EH (cell line): Measurements from ENCODE around the gene MYOM3.
"Not testable (repeated sequence)": the region's sequence is repeated elsewhere in the genome, so short reads cannot be mapped to it uniquely, and the experiment has no call there.

Experiments used
- DNase-seq: peaks from one replicate; pipeline ENCODE4 v3.0.0-alpha.2; 2015; ENCODE audit warnings: low read depth

MYOM3 gene

DNA sequence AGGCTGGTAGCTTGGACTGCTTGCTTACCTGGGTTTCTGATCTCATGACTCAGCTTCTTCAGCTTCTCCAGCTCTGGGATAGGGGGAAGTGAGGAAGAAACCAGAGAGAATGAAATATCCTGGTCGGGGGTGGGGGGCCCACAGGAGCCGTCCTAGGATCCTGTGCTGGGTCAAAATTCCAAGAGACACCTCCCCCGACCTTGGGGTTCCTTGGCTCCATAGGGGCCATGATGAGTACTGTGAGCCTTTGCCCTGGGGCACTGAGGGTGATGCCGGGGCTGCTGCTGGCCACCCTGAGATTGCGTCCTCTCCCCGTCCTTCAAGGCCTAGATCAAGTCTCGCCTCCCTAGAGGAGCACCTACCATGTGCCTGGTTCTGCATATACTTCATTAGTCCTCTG lies 40.0 kb downstream of the MYOM3 start:
- no peak for DNase-seq

DNA sequence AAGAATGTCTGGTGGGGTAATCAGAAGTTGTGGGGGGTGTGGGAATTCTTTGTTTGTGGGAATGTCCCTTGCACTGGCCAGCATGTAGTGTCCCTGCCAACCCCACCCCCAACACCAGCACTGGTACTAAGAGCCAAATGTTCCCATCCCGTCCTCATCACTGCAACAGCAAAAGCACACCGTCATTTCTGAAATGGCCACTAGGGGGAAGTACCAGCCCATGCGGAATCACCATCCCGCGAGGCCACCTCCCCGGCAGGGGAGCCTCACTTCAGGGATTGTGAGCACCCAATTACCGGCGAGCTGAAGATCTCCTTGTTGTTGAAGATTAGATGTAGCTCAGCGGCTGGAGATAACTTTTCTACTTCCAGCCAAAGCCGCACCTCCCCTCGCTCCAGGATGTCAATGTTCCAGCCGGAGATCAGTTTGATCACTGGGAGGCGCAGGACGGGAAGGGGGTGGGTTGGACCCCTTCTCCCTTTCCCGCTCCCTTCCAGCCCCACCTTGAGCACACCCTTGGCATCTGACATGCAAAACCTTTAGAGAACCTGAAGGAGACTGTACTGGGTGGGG lies 41.0 kb downstream of the MYOM3 start:
- DNase-seq = peak; percentile 79

DNA sequence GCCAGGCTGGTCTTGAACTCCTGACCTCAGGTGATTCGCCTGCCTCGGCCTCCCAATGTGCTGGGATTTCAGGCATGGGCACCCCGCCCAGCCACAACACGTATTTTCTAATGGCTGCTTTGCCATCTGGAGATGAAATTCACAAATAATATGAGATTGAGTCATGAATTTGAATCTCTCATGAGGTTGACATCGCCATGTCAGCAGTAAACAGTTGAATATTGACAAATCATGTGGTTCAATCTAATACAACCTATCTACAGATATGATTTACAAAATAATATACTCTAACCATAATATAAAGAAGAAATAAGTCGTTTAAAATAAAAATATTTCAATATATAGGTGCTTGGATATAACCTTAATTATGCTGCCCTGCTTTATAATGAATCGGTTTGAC lies 42.1 kb downstream of the MYOM3 start:
- no peak for DNase-seq

DNA sequence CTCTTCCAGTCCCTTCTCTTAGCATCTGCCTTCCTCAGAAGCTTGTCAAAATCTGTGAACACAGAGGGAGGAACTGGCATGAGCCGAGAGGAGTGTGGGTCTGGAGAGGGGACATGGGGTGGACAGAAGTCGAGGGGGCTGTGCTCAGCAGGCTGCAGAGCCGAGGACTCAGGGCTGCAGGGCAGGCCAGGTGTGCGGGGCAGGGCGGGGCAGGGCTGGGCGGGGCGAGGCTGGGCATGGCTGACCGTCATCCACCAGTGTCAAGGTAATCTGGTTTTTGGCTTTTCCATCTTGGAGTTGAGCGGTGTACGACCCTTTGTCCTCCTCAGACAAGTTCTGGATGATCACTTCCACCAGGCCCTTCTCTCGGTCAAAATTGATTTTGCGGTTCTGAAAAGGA lies 44.0 kb downstream of the MYOM3 start:
- DNase-seq = no peak

DNA sequence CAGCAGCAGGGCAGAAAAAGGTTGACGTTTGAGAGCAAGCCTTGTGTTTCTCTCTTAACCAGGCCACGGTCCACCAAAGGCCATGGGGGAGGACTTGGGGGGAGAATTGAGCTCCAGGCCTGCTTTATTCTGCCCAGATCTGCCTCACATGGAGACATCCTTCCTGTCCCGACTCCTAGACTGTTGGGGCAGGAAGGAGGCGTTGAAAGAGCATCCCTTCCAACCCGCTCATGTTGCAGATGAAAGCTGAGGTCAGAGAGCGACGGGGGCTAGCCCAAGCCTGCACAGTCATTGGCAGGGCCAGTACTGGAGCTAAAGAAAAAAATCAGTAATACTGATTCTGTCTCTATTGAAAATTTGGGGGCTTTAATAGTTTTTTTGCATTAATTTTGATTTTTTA lies 46.6 kb downstream of the MYOM3 start:
- no peak for DNase-seq

DNA sequence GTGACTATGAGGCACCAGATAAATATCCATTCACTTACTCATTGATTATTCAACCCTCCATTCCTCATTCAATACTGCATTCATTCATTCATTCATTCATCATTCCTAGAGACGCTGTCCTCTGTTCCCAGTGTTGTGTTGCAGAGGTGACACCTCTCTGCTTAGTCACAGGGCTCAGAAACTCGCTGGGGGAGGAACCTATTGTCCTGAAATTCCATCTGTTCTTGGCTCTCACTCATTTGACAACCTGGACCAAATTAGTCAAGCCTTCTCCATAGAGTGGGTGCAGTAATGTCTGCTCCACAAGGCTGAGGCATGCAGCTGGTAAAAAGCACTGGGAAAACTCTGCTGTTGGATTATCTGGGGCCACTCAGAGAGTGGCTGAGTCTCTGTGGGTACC lies 49.7 kb downstream of the MYOM3 start:
- no peak for DNase-seq

DNA sequence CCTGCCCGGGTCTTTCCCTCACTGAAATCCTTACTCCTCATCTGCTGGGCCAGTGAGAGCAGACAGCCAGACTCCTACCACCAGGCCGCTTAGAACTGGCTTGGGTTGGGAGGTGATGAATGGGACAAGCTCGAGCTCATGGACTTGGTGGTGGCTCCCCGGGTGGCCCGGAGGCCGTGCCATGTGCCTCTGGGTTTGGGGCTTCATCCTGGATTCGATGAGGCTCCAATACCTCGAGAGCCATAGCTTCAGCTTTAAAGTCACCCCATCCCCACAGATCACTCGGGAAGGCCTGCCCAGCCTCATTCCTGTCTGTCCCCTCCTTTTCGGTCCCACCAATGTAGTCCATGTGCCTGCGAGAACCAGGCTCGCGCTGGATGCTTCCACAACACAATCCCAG lies 51.5 kb downstream of the MYOM3 start:
- no peak for DNase-seq

DNA sequence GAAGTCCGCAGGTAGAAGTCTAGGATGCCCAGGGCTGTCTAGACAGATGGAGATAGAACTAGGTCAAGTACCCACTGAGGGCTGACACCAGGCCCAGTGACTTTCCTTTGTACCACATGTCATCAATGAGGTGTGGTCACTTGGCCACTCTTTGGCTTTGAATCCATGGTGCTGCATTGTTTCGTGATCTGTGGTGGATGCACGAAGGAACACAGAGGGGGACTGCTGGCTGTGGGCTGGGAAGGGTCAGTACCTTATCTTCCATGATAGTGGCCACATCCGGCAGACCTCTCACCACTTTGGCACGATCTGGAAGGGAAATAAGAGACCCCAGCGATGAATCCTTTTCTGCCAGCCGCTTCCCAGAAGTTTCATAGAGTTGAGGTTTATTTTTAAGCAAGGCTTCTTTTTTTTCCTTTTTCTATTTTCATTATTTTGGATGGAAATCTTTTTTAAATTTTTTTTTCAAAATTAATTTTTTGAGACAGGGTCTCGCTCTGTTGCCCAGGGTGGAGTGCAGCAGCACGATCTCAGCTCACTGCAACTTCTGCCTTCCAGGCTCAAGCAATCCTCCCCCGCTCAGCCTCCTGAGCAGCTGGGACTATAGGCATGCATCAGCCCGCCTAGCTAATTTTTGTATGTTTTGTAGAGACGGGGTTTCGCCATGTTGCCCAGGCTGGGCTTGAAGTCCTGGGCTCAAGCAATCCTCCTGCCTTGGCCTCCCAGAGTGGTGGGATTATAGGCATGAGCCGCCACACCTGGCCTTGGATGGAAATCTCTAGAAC lies 53.1 kb downstream of the MYOM3 start:
- no peak for DNase-seq

DNA sequence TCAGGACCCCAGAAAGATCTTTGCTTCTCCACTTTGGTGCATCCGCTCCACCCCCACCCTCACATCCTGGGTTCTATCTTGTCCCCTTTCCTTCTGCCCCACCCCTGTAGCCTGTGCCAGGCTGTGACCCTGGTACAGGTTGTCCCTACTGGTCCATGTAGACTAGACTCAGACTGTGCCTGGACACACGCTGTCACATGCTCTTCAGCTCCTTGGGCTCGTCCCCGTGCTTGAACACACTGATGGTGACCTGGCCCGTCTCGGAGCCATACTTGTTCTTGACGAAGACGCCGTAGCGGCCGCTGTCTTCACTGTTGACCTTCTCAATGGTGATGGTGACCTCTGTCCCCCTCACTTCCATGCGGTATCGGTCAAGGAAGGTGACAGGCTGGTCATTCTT lies 54.8 kb downstream of the MYOM3 start:
- DNase-seq = no peak

DNA sequence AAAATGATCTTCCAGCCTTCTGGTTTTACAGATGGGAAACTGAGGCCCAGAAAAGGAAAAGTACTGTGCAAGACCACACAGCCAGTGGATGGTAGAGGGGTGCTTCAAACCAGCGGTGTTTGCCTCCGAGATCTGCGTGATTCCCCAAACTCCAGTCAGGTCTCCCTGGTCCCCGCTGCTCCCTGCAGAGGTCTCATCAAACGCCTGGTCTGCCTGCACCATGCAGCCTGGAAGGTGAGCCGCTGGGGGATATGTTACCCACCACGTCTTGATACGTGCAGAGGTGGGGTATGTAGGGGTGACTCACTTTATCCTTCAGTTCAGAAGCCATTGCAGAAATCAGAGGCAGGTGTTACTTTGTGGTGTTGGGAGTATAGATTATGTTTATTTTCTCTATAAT lies 56.3 kb downstream of the MYOM3 start:
- no peak for DNase-seq

DNA sequence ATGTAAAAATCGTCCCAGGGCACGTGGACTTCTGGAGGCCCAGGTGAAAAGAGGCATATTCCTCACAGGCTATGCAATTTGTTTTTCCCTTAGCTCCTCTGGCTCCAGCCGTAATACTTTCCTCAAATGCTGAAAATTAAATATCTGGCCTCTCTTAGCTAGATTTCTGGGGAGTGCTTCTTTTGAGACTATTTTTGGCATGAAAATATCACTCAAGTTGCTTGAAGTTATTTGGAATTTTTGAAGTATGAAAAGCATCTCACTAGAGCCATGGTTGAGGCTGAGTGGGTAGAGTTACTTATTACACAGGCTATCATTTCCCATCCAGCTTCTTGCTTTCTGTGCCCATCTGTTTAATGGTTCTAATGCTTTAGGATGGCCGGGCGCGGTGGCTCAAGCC lies 59.7 kb downstream of the MYOM3 start:
- peak; percentile 55 for DNase-seq

DNA sequence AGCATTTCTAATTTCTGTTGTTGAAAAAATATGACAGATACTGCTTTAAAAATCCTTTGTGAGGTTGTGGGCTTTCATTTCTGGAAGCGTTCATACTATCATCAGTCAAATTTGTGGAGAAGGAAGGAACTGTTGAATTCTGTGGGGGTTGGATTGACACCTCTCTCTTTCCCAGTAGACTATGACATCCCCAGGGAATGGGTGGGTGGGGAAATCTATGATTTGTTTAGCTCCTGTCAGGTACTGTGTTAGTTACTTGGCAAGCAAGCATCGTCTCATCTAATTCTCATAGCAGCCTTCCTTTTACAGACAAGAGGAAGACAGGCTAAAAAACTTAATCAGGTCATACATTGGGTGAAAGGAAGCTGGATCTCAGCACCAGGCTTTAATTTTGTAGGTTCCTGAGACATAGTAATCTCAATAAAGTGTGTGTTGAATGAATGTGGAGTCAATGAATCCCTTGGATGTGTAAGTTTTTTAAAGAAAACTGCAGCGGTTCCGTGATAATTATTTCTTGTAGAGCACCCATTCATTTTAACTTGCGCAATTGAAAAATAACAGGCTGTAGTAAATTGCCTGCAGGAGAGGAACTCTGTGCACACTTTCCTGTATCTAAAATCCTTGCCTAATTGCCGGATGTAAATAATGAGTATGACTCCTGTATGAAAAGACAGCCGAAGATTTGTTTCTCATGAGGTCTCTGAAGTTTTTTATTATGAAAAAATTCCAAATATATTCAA lies 60.6 kb downstream of the MYOM3 start:
- DNase-seq = no peak

DNA sequence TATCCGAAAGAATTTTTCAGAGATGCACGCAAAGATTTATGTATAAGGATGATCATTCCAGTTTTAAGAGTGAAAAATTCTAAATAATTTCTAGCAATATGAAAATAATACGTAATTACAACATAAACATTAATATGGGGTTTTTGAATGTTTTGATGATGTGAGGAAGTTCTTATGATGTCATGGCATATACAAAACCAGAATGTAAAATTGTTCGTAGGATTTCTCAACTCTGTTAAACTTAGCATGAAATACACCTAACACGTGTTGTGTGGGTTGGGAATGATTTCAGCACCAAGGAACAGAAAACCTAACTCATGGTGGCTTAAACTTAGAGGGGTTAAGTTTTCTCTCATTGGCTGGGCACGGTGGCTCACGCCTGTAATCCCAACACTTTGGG lies 62.2 kb downstream of the MYOM3 start:
- DNase-seq = no peak

DNA sequence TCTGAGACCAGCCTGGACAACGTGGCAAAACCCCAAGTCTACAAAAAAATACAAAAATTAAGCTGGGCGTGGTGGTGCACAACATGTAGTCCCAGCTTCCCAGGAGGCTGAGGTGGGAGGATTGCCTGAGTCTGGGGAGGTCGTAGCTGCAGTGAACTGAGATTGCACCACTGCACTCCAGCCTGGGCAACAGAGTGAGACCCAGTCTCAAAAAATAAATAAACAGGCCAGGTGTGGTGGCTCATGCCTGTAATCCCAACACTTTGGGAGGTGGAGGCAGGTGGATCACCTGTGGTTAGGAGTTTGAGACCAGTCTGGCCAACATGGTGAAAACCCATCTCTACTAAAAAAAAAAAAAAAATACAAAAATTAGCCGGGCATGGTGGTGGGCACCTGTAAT lies 63.0 kb downstream of the MYOM3 start:
- DNase-seq = not testable (repeated sequence)

DNA sequence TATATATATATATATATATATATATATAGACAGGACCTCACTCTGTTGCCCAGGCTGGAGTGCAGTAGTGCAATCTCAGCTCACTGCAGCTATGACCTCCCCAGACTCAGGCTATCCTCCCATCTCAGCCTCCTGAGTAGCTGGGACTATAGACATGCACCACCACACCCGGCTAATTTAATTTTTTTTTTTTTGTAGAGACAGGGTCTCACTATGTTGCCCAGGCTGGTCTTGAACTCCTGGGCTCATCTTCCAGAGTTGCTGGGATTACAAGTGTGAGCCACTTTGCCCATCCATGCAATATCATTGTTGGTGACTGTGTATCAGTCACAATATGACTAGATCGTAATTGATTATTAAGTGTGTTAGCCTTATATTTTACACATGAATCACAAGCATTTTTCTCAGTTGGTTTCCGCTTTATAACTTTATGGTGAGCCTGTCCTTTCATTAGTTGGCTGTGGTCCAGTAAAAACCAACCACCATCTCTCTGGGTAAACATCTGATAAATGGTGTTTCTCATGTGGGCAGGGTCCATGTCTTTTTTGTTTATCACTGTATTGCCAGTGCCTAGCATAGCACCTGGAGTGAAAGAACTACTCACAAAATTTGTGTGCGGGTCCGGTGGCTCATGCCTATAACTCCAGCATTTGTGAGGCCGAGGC lies 63.6 kb downstream of the MYOM3 start:
- peak; percentile 38 for DNase-seq

DNA sequence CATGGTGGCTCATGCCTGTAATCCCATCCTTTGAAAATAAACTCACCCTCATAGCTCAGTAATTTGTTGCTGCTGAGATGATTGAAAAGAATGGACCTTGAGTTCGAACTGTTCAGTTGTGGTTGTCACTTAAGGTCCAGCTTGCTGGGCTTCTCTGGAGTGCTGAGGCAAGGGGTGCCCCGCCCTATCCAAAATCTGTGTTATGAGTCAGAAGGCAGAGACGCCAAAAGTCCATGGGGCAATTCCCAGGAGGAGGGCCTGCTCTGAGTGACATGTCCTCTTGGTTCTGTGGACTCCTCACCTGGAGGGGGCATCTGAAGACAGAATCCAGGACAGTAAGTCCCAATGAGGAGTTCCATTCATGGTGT lies 64.8 kb downstream of the MYOM3 start:
- DNase-seq = peak; percentile 71

DNA sequence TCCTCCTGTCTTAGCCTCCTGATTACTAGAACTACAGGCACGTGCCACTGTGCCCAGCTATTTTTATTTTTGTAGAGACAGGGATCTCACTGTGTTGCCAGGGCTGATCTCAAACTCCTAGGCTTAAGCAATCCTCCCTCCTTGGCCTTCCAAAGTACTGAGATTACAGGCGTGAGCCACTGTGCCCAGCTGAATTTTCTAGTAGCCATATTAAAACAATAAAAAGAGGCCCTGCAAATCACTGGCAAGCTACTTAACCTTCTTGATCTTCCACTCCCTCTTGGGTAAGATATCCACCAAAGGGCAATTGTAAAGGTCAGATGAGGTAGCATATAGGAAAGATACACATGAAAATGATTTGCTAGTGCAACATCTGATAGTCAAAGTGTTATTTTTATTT lies 66.2 kb downstream of the MYOM3 start:
- no peak for DNase-seq

DNA sequence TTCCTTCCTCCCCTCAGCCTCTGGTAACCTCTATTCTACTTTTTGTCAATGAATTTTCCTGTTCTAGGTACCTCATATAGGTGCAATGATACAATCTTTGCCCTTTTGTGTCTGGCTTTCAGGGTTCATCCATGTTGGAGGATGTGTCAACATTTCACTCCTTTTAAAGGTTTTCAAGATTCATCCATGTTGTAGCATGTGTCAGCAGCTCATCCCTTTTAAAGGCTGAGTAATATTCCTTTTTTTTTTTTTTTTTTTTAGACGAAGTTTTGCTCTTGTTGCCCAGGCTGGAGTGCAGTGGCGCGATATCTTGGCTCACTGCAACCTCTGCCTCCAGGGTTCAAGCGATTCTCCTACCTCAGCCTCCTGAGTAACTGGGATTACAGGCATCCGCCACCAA lies 67.3 kb downstream of the MYOM3 start:
- not testable (repeated sequence) for DNase-seq

DNA sequence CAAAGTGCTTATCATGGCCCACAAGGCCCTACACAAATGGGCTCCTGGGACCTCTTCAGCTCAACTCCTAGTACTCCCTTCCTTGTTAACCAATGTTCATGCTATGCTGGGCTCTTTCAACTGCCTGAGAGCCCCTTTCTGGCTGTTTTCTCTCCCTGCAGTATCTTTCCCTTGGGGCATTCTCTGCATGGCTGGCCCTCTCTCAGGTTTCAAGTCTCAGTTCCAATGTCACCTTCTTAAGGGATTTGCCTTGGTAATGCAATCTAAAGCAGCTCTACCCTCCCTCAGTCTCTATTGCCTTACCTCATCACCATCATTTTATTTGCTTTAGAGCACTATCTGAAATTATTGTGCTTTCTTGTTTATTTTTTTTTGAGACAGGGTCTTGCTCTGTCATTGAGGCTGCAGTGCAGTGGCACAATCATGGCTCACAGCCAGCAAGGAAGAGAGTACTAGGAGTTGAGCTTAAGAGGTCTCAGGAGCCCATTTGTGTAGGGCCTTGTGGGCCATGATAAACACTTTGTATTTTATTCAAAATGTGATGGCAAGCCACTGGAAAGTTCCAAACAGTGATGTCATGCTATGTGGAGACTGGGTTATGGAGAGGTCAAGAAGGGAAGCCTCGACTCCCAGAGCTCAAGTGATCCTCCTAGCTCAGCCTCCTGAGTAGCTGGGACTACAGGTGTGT lies 68.4 kb downstream of the MYOM3 start:
- DNase-seq = no peak

DNA sequence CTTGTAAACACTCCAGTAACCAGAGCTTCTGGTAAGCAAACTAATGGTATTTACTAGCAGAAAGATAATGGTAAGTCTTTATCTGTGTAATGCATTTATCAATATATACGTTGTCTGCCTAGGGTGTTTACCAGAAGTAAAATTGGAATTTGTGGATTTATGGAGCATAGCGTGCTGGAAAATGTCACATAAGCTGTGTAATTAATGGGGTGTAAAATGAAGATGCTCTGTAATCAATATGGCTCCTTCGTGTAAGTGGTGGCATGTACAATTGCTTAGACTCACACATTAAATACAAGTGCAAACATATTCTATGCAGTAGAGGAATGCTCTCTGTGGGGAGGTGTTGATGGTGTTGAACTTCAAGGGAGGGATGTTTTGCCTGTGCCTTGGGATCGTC lies 69.6 kb downstream of the MYOM3 start:
- DNase-seq = no peak

DNA sequence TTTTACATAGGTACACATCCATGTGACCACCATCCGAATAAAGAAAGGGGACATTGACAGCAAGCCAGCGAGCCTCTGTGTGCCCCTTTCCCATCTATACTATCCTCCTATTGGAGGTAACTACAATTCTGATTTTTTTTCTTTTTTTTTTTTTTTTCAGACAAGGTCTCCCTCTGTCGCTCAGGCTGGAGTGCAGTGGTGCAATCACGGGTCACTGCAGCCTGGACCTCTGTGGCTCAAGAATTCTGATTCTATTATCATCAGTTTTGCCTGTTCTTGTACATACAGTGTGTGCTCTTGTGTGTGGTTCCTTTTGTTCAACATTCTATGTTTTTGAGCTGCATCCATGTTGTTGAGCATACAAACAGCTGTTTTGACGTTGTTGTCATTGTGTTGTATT lies 75.8 kb downstream of the MYOM3 start:
- no peak for DNase-seq

DNA sequence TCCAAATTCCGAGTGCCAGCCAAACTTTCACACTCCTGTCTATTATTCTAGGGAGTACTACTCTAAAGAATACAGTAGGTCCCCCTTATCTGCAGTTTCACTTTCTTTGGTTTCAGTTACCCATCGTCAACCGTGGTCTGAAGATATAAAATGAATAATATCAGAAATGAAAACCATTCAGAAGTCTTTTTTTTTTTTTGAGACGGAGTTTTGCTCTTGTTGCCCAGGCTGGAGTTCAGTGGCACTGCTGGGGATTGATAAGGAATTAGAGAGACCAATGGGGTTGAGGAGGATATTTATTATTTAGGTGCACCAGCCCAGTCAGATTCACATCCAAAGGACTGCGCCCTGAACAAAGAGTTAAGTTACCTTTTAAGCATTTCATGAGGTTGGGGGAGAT lies 79.0 kb downstream of the MYOM3 start:
- no peak for DNase-seq
